ENCODE measurements around the gene HOXD10. TPM values are rescaled to one million over a fixed set of nuclear protein-coding genes. Genes with fewer than 3 reads are reported as not detected.

HOXD10 gene
- total RNA-seq, 1 donor from 2014 or later: not detected

DNA sequence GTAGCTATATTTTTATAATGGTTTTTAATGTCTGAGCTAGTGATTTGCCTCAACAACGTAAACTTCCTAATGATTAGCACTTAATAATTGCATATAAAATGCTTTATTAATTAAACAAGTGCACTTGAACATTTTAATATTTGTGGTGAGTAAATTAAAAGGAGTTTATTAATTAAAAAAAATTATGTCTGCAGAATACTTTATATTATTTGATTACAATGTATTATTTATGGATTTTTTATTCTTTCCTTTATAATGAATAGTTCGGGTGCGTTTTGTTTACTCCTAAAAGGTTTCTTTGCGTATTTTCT is 15.2 kb downstream of the HOXD10 start:
- H3K27me3 Mint-ChIP-seq (ENCODE audit: insufficient read depth, low read depth): peaks cover 88% of the 10 kb centered on the region
- H3K4me1 ChIP-seq: peaks cover 3% of the 10 kb centered on the region
- TF ChIP-seq EZH2 (IDR thresholded peaks at IDR 0.05): no peak
- TF ChIP-seq, protein P1, sequence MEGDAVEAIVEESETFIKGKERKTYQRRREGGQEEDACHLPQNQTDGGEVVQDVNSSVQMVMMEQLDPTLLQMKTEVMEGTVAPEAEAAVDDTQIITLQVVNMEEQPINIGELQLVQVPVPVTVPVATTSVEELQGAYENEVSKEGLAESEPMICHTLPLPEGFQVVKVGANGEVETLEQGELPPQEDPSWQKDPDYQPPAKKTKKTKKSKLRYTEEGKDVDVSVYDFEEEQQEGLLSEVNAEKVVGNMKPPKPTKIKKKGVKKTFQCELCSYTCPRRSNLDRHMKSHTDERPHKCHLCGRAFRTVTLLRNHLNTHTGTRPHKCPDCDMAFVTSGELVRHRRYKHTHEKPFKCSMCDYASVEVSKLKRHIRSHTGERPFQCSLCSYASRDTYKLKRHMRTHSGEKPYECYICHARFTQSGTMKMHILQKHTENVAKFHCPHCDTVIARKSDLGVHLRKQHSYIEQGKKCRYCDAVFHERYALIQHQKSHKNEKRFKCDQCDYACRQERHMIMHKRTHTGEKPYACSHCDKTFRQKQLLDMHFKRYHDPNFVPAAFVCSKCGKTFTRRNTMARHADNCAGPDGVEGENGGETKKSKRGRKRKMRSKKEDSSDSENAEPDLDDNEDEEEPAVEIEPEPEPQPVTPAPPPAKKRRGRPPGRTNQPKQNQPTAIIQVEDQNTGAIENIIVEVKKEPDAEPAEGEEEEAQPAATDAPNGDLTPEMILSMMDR (IDR thresholded peaks at IDR 0.05): no peak
- H3K9ac ChIP-seq: no peak overlapping the region
- peaks cover 12% of the 10 kb centered on the region for H3K4me1 Mint-ChIP-seq
- H3K27ac ChIP-seq: no peak overlapping the region
- no peak overlapping the region for H2AFZ ChIP-seq (replicated peaks)
- H3F3A ChIP-seq (ENCODE audit: low read depth): peaks cover 3% of the 10 kb centered on the region
- peaks cover 89% of the 10 kb centered on the region for H4K20me1 ChIP-seq (ENCODE audit: low read depth)
- H3K4me3 ChIP-seq: no peak overlapping the region
- no peaks in the 10 kb centered on the region for H3K36me3 Mint-ChIP-seq
- H3K4me2 ChIP-seq: no peak overlapping the region
- H3K9me3 ChIP-seq (ENCODE audit: low read depth): no peaks in the 10 kb centered on the region
- peaks cover 9% of the 10 kb centered on the region for H3K9me3 Mint-ChIP-seq
- no peaks in the 10 kb centered on the region for H3K79me2 ChIP-seq (ENCODE audit: low read depth)
- no peak overlapping the region for H3K4me3 Mint-ChIP-seq
- H3K27ac Mint-ChIP-seq: no peak overlapping the region
- peaks cover 100% of the 10 kb centered on the region for H3K27me3 ChIP-seq
- no peak for DNase-seq (ENCODE audit: low spot score)
- no peaks in the 10 kb centered on the region for H3K36me3 ChIP-seq

DNA sequence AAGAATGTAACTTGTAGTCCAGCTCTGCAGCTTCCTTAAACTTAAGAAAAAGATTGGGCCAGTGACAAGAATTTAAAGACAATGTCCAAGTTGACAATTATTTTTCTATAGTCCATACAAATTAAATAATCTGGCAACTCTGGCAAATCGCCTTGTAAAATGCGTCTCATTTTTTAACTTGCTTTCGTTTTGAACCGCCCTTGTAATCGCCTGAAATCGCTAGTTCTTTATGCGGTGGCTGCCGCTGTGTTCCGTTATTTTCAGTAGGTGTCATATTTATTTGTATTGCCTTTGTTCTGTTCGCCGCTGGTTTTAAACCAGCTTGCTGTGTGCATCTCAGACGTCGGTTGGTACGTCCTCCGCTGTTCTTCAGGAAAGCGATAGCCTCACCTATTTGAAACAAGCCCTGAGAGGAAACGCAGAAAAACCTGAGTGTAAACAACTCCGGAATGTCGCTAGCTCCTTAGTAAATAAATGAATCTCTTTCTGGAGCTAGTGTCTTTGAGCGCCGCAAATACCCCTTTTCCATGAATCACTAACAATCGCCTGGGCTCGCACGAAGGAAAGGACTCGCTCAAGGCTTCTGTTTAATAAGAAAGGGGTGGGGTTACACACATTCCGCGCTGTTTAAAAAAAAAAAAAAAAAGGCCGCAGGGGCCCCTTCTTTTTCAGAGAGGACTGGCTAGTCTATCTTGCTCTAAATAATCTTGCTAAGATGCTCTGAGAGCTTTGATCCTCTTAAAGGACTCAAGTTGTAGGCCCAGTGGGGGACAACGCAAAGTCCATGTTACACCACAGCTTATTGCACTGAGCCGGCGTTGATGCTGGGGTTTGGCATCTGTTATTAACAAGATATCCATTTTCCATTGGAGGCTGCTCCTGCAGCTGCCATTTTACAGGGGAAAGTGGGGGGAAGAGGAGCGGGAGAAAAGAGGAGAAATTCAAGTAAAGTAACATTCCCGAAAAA is 15.9 kb downstream of the HOXD10 start:
- peaks cover 100% of the 10 kb centered on the region for H3K27me3 ChIP-seq
- peak; percentile 47 for DNase-seq (ENCODE audit: low spot score)
- no peak overlapping the region for H3K4me3 Mint-ChIP-seq
- no peaks in the 10 kb centered on the region for H3K36me3 Mint-ChIP-seq
- peaks cover 90% of the 10 kb centered on the region for H4K20me1 ChIP-seq (ENCODE audit: low read depth)
- no peaks in the 10 kb centered on the region for H3K36me3 ChIP-seq
- no peaks in the 10 kb centered on the region for H3K79me2 ChIP-seq (ENCODE audit: low read depth)
- no peak overlapping the region for H3K27ac Mint-ChIP-seq
- no peaks in the 10 kb centered on the region for H3K9me3 ChIP-seq (ENCODE audit: low read depth)
- H3K4me3 ChIP-seq: no peak overlapping the region
- H3K27me3 Mint-ChIP-seq (ENCODE audit: insufficient read depth, low read depth): peaks cover 88% of the 10 kb centered on the region
- no peak overlapping the region for H3K9ac ChIP-seq
- peaks cover 3% of the 10 kb centered on the region for H3F3A ChIP-seq (ENCODE audit: low read depth)
- no peak overlapping the region for H3K27ac ChIP-seq
- TF ChIP-seq EZH2phosphoT487 (IDR thresholded peaks at IDR 0.05): peak; percentile 67
- TF ChIP-seq EZH2 (IDR thresholded peaks at IDR 0.05): peak; percentile 91
- TF ChIP-seq, protein P1 (IDR thresholded peaks at IDR 0.05): no peak
- peaks cover 9% of the 10 kb centered on the region for H3K9me3 Mint-ChIP-seq
- no peak overlapping the region for H3K4me2 ChIP-seq
- H3K4me1 ChIP-seq: peaks cover 3% of the 10 kb centered on the region
- peaks cover 12% of the 10 kb centered on the region for H3K4me1 Mint-ChIP-seq
- no peak overlapping the region for H2AFZ ChIP-seq (replicated peaks)

DNA sequence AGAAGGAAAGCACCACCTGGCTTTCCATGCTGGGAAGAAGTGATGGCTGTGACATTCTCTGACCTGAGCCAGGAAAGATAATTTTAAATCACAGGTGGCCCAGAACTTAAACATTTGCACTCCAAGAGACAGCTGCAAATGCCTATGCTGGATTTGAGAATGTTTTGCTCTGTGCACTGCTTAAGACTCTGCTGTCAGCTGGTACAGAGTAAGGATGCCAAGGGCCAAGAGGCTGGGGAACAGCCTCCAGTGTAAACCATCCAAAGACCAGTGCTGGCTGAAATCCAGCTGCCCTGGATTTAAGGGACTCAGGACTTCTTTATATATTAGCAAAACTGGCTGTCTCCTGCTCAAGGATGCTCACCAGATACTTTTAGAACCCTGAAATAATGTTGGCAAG is 16.8 kb downstream of the HOXD10 start:
- Histone ChIP-seq H3K4me2 (no peak overlapping the region), H4K20me1 (ENCODE audit: low read depth) (peaks cover 90% of the 10 kb centered on the region), H3K4me1 (peaks cover 3% of the 10 kb centered on the region), H3F3A (ENCODE audit: low read depth) (no peaks in the 10 kb centered on the region), H3K9ac (no peak overlapping the region), H3K27ac (no peak overlapping the region), H3K79me2 (ENCODE audit: low read depth) (no peaks in the 10 kb centered on the region), H2AFZ (replicated peaks) (no peak overlapping the region), H3K36me3 (no peaks in the 10 kb centered on the region), H3K4me3 (no peak overlapping the region), H3K9me3 (ENCODE audit: low read depth) (no peaks in the 10 kb centered on the region), H3K27me3 (peaks cover 100% of the 10 kb centered on the region)
- Mint-ChIP-seq H3K9me3 (peaks cover 15% of the 10 kb centered on the region), H3K27ac (no peak overlapping the region), H3K4me1 (peaks cover 8% of the 10 kb centered on the region), H3K4me3 (no peak overlapping the region), H3K27me3 (ENCODE audit: insufficient read depth, low read depth) (peaks cover 88% of the 10 kb centered on the region), H3K36me3 (no peaks in the 10 kb centered on the region)
- TF ChIP-seq EZH2phosphoT487 (IDR thresholded peaks at IDR 0.05): no peak
- DNase-seq (ENCODE audit: low spot score): no peak

DNA sequence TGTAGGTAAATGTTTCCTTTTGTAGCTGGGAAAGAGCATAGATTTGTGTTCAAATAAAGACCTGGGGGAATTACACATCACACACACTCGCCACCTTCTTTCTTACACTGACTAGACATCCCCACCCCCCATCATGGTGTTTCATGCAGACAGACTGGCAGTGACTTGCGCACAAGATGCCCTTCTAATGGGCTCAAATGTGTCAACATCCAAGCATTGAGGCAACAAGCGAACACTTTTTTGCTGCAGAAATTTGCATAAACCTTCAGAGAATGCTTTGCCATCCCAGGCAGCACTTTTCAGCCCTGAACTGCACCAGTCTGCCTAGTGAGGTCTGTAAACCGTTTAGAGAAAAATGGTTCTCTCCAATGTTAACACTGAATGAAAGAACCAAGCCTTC is 17.5 kb downstream of the HOXD10 start:
- no peak overlapping the region for H3K27ac ChIP-seq
- no peaks in the 10 kb centered on the region for H3F3A ChIP-seq (ENCODE audit: low read depth)
- no peak overlapping the region for H3K9ac ChIP-seq
- peaks cover 83% of the 10 kb centered on the region for H4K20me1 ChIP-seq (ENCODE audit: low read depth)
- H3K4me1 ChIP-seq: peaks cover 3% of the 10 kb centered on the region
- Mint-ChIP-seq H3K4me1 (peaks cover 2% of the 10 kb centered on the region), H3K4me3 (no peak overlapping the region), H3K27ac (no peak overlapping the region), H3K36me3 (no peaks in the 10 kb centered on the region), H3K9me3 (peaks cover 16% of the 10 kb centered on the region), H3K27me3 (ENCODE audit: insufficient read depth, low read depth) (peaks cover 88% of the 10 kb centered on the region)
- DNase-seq (ENCODE audit: low spot score): no peak
- H3K36me3 ChIP-seq: no peaks in the 10 kb centered on the region
- no peak for TF ChIP-seq EZH2 (IDR thresholded peaks at IDR 0.05)
- TF ChIP-seq, protein P1 (IDR thresholded peaks at IDR 0.05): no peak
- TF ChIP-seq EZH2phosphoT487 (IDR thresholded peaks at IDR 0.05): peak; percentile 11
- H3K4me2 ChIP-seq: no peak overlapping the region
- H3K27me3 ChIP-seq: peaks cover 100% of the 10 kb centered on the region
- H3K4me3 ChIP-seq: no peak overlapping the region
- no peak overlapping the region for H2AFZ ChIP-seq (replicated peaks)
- no peaks in the 10 kb centered on the region for H3K9me3 ChIP-seq (ENCODE audit: low read depth)
- no peaks in the 10 kb centered on the region for H3K79me2 ChIP-seq (ENCODE audit: low read depth)
